ENCODE measurements around the gene SHROOM3. TPM values are rescaled to one million over a fixed set of nuclear protein-coding genes. Genes with fewer than 3 reads are reported as not detected.

SHROOM3 gene
- total and polyA plus RNA-seq, 2 experiments from 2014 or later: 11.3 to 73.5 TPM

DNA sequence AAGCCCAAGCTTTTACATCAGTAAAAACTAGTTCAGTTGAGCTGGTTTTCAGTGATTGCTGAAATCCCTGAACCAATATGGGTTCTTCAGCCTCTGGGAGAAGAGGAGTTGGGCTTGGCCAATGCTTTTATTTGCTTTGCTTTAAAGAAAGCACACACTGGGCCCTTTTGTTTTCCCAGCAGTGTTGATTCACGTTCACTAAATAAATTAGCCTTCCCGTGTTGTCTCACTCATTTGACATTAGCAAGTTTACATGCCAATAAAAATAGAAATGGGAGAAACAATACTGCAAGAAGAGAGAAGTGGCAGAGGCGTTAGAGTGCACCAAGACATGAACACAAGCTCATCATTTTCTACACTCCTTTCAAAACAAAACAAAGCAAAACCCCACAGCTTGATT lies 136.2 kb downstream of the SHROOM3 start:
- Histone ChIP-seq H3K4me2 (no peak overlapping the region), H3K27me3 (ENCODE audit: insufficient read depth) (no peaks in the 10 kb centered on the region), H3K79me2 (replicated peaks; ENCODE audit: insufficient read depth) (no peaks in the 10 kb centered on the region), H4K20me1 (replicated peaks; ENCODE audit: insufficient read depth) (no peaks in the 10 kb centered on the region), H3F3A (replicated peaks; ENCODE audit: low read depth) (no peaks in the 10 kb centered on the region), H3K4me3 (no peak overlapping the region), H3K4me1 (ENCODE audit: insufficient read depth) (no peaks in the 10 kb centered on the region; the same call in none of the 2 replicates), H3K27ac (ENCODE audit: low read depth) (no peak overlapping the region), H3K36me3 (ENCODE audit: insufficient read depth) (no peaks in the 10 kb centered on the region), H2AFZ (no peak overlapping the region), H3K9me2 (ENCODE audit: insufficient read depth) (0 out of 2 replicates have a peak, but pooled peaks cover 6% of the 10 kb centered on the region)
- Mint-ChIP-seq H3K9me3 (no peaks in the 10 kb centered on the region), H3K4me3 (no peak overlapping the region), H3K27ac (no peak overlapping the region; the same call in 1 of the 2 replicates), H3K36me3 (ENCODE audit: low read depth) (no peaks in the 10 kb centered on the region; the same call in 2 of the 3 replicates), H3K4me1 (peaks cover 21% of the 10 kb centered on the region), H3K27me3 (ENCODE audit: insufficient read depth, low read depth, poor library complexity) (peaks cover 4% of the 10 kb centered on the region)
- DNase-seq (ENCODE audit: low spot score): no peak
- no peak for TF ChIP-seq POLR2AphosphoS5 (IDR thresholded peaks at IDR 0.05; ENCODE audit: low read depth)
- TF ChIP-seq ZNF331 (CRISPR knock-in tag; IDR thresholded peaks at IDR 0.05; ENCODE audit: low read depth): no peak
- TF ChIP-seq NANOG (IDR thresholded peaks at IDR 0.05; ENCODE audit: borderline replicate concordance): no peak
- TF ChIP-seq, protein P1, sequence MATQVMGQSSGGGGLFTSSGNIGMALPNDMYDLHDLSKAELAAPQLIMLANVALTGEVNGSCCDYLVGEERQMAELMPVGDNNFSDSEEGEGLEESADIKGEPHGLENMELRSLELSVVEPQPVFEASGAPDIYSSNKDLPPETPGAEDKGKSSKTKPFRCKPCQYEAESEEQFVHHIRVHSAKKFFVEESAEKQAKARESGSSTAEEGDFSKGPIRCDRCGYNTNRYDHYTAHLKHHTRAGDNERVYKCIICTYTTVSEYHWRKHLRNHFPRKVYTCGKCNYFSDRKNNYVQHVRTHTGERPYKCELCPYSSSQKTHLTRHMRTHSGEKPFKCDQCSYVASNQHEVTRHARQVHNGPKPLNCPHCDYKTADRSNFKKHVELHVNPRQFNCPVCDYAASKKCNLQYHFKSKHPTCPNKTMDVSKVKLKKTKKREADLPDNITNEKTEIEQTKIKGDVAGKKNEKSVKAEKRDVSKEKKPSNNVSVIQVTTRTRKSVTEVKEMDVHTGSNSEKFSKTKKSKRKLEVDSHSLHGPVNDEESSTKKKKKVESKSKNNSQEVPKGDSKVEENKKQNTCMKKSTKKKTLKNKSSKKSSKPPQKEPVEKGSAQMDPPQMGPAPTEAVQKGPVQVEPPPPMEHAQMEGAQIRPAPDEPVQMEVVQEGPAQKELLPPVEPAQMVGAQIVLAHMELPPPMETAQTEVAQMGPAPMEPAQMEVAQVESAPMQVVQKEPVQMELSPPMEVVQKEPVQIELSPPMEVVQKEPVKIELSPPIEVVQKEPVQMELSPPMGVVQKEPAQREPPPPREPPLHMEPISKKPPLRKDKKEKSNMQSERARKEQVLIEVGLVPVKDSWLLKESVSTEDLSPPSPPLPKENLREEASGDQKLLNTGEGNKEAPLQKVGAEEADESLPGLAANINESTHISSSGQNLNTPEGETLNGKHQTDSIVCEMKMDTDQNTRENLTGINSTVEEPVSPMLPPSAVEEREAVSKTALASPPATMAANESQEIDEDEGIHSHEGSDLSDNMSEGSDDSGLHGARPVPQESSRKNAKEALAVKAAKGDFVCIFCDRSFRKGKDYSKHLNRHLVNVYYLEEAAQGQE (IDR thresholded peaks at IDR 0.05; ENCODE audit: unreplicated experiment): no peak
- TF ChIP-seq, protein P2, sequence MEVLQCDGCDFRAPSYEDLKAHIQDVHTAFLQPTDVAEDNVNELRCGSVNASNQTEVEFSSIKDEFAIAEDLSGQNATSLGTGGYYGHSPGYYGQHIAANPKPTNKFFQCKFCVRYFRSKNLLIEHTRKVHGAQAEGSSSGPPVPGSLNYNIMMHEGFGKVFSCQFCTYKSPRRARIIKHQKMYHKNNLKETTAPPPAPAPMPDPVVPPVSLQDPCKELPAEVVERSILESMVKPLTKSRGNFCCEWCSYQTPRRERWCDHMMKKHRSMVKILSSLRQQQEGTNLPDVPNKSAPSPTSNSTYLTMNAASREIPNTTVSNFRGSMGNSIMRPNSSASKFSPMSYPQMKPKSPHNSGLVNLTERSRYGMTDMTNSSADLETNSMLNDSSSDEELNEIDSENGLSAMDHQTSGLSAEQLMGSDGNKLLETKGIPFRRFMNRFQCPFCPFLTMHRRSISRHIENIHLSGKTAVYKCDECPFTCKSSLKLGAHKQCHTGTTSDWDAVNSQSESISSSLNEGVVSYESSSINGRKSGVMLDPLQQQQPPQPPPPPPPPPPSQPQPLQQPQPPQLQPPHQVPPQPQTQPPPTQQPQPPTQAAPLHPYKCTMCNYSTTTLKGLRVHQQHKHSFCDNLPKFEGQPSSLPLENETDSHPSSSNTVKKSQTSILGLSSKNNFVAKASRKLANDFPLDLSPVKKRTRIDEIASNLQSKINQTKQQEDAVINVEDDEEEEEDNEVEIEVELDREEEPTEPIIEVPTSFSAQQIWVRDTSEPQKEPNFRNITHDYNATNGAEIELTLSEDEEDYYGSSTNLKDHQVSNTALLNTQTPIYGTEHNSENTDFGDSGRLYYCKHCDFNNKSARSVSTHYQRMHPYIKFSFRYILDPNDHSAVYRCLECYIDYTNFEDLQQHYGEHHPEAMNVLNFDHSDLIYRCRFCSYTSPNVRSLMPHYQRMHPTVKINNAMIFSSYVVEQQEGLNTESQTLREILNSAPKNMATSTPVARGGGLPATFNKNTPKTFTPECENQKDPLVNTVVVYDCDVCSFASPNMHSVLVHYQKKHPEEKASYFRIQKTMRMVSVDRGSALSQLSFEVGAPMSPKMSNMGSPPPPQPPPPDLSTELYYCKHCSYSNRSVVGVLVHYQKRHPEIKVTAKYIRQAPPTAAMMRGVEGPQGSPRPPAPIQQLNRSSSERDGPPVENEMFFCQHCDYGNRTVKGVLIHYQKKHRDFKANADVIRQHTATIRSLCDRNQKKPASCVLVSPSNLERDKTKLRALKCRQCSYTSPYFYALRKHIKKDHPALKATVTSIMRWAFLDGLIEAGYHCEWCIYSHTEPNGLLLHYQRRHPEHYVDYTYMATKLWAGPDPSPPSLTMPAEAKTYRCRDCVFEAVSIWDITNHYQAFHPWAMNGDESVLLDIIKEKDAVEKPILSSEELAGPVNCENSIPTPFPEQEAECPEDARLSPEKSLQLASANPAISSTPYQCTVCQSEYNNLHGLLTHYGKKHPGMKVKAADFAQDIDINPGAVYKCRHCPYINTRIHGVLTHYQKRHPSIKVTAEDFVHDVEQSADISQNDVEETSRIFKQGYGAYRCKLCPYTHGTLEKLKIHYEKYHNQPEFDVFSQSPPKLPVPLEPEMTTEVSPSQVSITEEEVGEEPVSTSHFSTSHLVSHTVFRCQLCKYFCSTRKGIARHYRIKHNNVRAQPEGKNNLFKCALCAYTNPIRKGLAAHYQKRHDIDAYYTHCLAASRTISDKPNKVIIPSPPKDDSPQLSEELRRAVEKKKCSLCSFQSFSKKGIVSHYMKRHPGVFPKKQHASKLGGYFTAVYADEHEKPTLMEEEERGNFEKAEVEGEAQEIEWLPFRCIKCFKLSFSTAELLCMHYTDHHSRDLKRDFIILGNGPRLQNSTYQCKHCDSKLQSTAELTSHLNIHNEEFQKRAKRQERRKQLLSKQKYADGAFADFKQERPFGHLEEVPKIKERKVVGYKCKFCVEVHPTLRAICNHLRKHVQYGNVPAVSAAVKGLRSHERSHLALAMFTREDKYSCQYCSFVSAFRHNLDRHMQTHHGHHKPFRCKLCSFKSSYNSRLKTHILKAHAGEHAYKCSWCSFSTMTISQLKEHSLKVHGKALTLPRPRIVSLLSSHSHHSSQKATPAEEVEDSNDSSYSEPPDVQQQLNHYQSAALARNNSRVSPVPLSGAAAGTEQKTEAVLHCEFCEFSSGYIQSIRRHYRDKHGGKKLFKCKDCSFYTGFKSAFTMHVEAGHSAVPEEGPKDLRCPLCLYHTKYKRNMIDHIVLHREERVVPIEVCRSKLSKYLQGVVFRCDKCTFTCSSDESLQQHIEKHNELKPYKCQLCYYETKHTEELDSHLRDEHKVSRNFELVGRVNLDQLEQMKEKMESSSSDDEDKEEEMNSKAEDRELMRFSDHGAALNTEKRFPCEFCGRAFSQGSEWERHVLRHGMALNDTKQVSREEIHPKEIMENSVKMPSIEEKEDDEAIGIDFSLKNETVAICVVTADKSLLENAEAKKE (CRISPR knock-in tag; IDR thresholded peaks at IDR 0.05): no peak
- TF ChIP-seq, protein P3, sequence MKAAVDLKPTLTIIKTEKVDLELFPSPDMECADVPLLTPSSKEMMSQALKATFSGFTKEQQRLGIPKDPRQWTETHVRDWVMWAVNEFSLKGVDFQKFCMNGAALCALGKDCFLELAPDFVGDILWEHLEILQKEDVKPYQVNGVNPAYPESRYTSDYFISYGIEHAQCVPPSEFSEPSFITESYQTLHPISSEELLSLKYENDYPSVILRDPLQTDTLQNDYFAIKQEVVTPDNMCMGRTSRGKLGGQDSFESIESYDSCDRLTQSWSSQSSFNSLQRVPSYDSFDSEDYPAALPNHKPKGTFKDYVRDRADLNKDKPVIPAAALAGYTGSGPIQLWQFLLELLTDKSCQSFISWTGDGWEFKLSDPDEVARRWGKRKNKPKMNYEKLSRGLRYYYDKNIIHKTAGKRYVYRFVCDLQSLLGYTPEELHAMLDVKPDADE (IDR thresholded peaks at IDR 0.05): no peak
- TF ChIP-seq, protein P4, sequence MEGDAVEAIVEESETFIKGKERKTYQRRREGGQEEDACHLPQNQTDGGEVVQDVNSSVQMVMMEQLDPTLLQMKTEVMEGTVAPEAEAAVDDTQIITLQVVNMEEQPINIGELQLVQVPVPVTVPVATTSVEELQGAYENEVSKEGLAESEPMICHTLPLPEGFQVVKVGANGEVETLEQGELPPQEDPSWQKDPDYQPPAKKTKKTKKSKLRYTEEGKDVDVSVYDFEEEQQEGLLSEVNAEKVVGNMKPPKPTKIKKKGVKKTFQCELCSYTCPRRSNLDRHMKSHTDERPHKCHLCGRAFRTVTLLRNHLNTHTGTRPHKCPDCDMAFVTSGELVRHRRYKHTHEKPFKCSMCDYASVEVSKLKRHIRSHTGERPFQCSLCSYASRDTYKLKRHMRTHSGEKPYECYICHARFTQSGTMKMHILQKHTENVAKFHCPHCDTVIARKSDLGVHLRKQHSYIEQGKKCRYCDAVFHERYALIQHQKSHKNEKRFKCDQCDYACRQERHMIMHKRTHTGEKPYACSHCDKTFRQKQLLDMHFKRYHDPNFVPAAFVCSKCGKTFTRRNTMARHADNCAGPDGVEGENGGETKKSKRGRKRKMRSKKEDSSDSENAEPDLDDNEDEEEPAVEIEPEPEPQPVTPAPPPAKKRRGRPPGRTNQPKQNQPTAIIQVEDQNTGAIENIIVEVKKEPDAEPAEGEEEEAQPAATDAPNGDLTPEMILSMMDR (conservative IDR thresholded peaks at IDR 0.05; ENCODE audit: low read depth in 2 of 2): no peak
- TF ChIP-seq CREB1 (CRISPR knock-in tag; IDR thresholded peaks at IDR 0.05; ENCODE audit: low read depth): no peak
- no peak for TF ChIP-seq STAT1 (IDR thresholded peaks at IDR 0.05; ENCODE audit: unreplicated experiment)
- TF ChIP-seq EZH2 (IDR thresholded peaks at IDR 0.05; ENCODE audit: low read depth, unreplicated experiment): no peak
- TF ChIP-seq JUNB (IDR thresholded peaks at IDR 0.05; ENCODE audit: unreplicated experiment): no peak
- TF ChIP-seq EZH2phosphoT487 (IDR thresholded peaks at IDR 0.05; ENCODE audit: unreplicated experiment): no peak
- TF ChIP-seq ZNF114 (CRISPR knock-in tag; IDR thresholded peaks at IDR 0.05): no peak
- ATAC-seq: peak; percentile 58; the same call in 2 of the 3 replicates

Data from GM23338 (cell line).